GM12801 (cell line): ENCODE data around the gene ZNF189.

ENCODE experiments used
- CTCF ChIP-seq: IDR thresholded peaks from one replicate; pipeline ENCODE4 v1.5.1; 2011; ENCODE audit warnings: control low read depth; ENCODE audit not compliant: insufficient read length; ENCODE audit errors: extremely low read depth

ZNF189 gene

GRCh38 chr9:101453776-101454570 lies 55.3 kb downstream of the ZNF189 start:
- no peak for TF ChIP-seq CTCF

GRCh38 chr9:101455656-101456240 lies 57.1 kb downstream of the ZNF189 start:
- TF ChIP-seq CTCF: no peak

- TF ChIP-seq CTCF: no peak
Observed at GRCh38 chr9:101457003-101457402, 58.4 kb downstream of the ZNF189 start.

- no peak for TF ChIP-seq CTCF
Observed at GRCh38 chr9:101458963-101459631, 60.4 kb downstream of the ZNF189 start.
